Neural cell (in vitro differentiated cells): Measurements from ENCODE around the gene ZSWIM6. TPM values are rescaled to one million over a fixed set of nuclear protein-coding genes. Genes with fewer than 3 reads are reported as not detected.

Experiments used
- H2AFZ ChIP-seq: fragments of 200-600, 300-800 bp; sonication (generic), shearing (Covaris generic); 2 replicates; pipeline ENCODE4 v1.6.0; 2014; ENCODE audit warnings: low read depth, mild to moderate bottlenecking, antibody characterized with exemption, low read length, moderate library complexity
- H3F3A ChIP-seq: fragments of 200-600 bp; shearing (Covaris generic); 2 replicates; pipeline ENCODE4 v1.6.1; 2016; ENCODE audit warnings: mild to moderate bottlenecking, moderate library complexity, mixed read lengths, antibody characterized with exemption, low read length; ENCODE audit not compliant: insufficient read depth, poor library complexity, severe bottlenecking
- H3K27ac ChIP-seq: fragments of 200-600, 300-800 bp; sonication (generic), shearing (Covaris generic); 2 replicates; pipeline ENCODE4 v1.5.1; 2014; ENCODE audit warnings: mild to moderate bottlenecking, low read length, moderate library complexity
- H3K27me3 ChIP-seq: fragments of 300-800, 200-600 bp; sonication (generic), shearing (Covaris generic); 2 replicates; pipeline ENCODE4 v1.6.0; 2014; ENCODE audit warnings: mild to moderate bottlenecking, low read depth, low read length, moderate library complexity; ENCODE audit not compliant: insufficient read depth
- H3K36me3 ChIP-seq: fragments of 300-800, 200-600 bp; sonication (generic), shearing (Covaris generic); 2 replicates; pipeline ENCODE4 v1.5.1; 2014; ENCODE audit warnings: mild to moderate bottlenecking, antibody characterized with exemption, low read length, moderate library complexity; ENCODE audit not compliant: insufficient read depth
- H3K4me2 ChIP-seq: fragments of 300-800, 200-600 bp; sonication (generic), shearing (Covaris generic); 2 replicates; pipeline ENCODE4 v1.6.0; 2014; ENCODE audit warnings: mild to moderate bottlenecking, low read length
- H3K4me3 ChIP-seq: fragments of 300-800, 200-600 bp; sonication (generic), shearing (Covaris generic); 2 replicates; pipeline ENCODE4 v1.5.1; 2014; ENCODE audit warnings: mild to moderate bottlenecking, low read length, moderate library complexity
- H3K79me2 ChIP-seq: fragments of 200-600 bp; shearing (Covaris generic); replicated peaks from 2 replicates; pipeline ENCODE4 v1.6.0; 2014; ENCODE audit warnings: mild to moderate bottlenecking, low read length, moderate library complexity; ENCODE audit not compliant: insufficient read depth
- H3K9ac ChIP-seq: fragments of 300-800, 200-600 bp; sonication (generic), shearing (Covaris generic); 2 replicates; pipeline ENCODE4 v1.6.1; 2016; ENCODE audit warnings: mild to moderate bottlenecking, low read length, mixed read lengths
- H3K9me2 ChIP-seq: fragments of 200-600 bp; shearing (Covaris generic); 2 replicates; pipeline ENCODE4 v1.6.1; 2016; ENCODE audit warnings: mild to moderate bottlenecking, low read length, mixed read lengths; ENCODE audit not compliant: insufficient read depth
- H3K9me3 ChIP-seq: fragments of 200-600, 300-800 bp; sonication (generic), shearing (Covaris generic); 2 replicates; pipeline ENCODE4 v1.6.1; 2016; ENCODE audit warnings: mild to moderate bottlenecking, mixed run types, low read length, moderate library complexity, mixed read lengths
- H4K20me1 ChIP-seq: fragments of 200-600 bp; shearing (Covaris generic); 2 replicates; pipeline ENCODE4 v1.6.1; 2016; ENCODE audit warnings: mild to moderate bottlenecking, mixed run types; ENCODE audit not compliant: insufficient read depth
- CTCF ChIP-seq: fragments of 450-650 bp; IDR thresholded peaks from 2 replicates; pipeline ENCODE4 v1.5.1; 2014; ENCODE audit warnings: antibody characterized with exemption, mild to moderate bottlenecking, moderate library complexity; ENCODE audit not compliant: poor library complexity, severe bottlenecking
- EP300 ChIP-seq: fragments of 450-650 bp; conservative IDR thresholded peaks from 2 replicates; pipeline ENCODE4 v1.6.1; 2014; ENCODE audit warnings: antibody characterized with exemption, mild to moderate bottlenecking, moderate library complexity; ENCODE audit not compliant: poor library complexity, severe bottlenecking
- EZH2 ChIP-seq: fragments of 200-600, 300-800 bp; shearing (Covaris generic), sonication (generic); IDR thresholded peaks from 2 replicates; pipeline ENCODE4 v1.6.1; 2014; ENCODE audit warnings: antibody characterized with exemption, low read length, borderline replicate concordance, mild to moderate bottlenecking; ENCODE audit not compliant: insufficient read depth, poor library complexity, severe bottlenecking
- MXI1 ChIP-seq: fragments of 450-650 bp; conservative IDR thresholded peaks from 2 replicates; pipeline ENCODE4 v1.6.1; 2014; ENCODE audit warnings: antibody characterized with exemption, mild to moderate bottlenecking; ENCODE audit not compliant: poor library complexity, severe bottlenecking
- POLR2AphosphoS5 ChIP-seq: IDR thresholded peaks from 2 replicates; pipeline ENCODE4 v1.6.1; 2012
- RAD21 ChIP-seq: fragments of 450-650 bp; conservative IDR thresholded peaks from 2 replicates; pipeline ENCODE4 v1.6.1; 2014; ENCODE audit warnings: antibody characterized with exemption, mild to moderate bottlenecking, moderate library complexity
- REST ChIP-seq: IDR thresholded peaks from 2 replicates; pipeline ENCODE4 v1.6.1; 2012; ENCODE audit warnings: borderline replicate concordance
- SMC3 ChIP-seq: fragments of 450-650 bp; conservative IDR thresholded peaks from 2 replicates; pipeline ENCODE4 v1.6.1; 2014; ENCODE audit warnings: antibody characterized with exemption, mild to moderate bottlenecking, moderate library complexity; ENCODE audit not compliant: poor library complexity
- TAF1 ChIP-seq: IDR thresholded peaks from 2 replicates; pipeline ENCODE4 v1.6.1; 2012; ENCODE audit warnings: low read depth
- polyA plus RNA-seq: library from polyadenylated mRNA; depleted of rRNA; stranded (reverse); fragments of >200 nt; gene quantifications from 2 replicates; pipeline ENCODE4 v1.2.3, GENCODE V29; 2014

Gene ZSWIM6
- polyA plus RNA-seq, 1 donor from 2014 or later, result 43.6 TPM

DNA sequence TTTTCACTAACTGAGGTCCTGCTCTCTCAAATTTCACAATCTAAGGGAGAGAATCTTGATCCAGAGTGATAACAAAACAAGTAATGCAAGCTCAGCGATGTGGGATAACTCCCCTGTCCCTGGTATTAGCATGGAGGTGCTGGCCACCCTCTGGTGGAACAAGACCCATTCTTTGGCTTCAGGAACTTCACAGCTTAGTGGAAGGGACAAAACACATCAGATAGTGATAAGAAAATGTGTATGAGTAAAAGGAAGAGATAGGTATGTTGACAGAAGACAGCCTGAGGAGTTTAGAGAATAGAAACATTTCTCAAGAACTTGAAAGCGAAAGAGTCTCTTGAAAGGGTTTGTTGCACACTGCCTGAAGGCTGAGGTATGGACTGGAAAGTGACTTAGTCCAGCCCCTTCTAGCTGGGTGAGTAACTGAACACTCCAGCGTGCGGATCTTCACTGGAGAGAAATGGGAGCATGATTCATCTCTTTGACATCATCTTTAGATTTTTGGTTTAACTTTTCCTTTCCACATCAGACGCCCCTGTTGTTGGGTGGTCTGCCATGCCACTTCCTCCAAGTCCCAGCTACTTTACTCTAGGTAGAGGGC is 25.4 kb upstream of the ZSWIM6 start:
- no peak overlapping the region for H3K4me3 ChIP-seq
- no peak overlapping the region for H3K4me2 ChIP-seq
- no peak overlapping the region for H2AFZ ChIP-seq
- TF ChIP-seq RAD21, result no peak
- no peak for TF ChIP-seq REST
- no peak for TF ChIP-seq TAF1
- no peak for TF ChIP-seq EP300
- TF ChIP-seq POLR2AphosphoS5, result no peak
- TF ChIP-seq EZH2, result no peak
- TF ChIP-seq SMC3, result no peak
- TF ChIP-seq CTCF, result no peak
- TF ChIP-seq MXI1, result no peak
- H3K27me3 ChIP-seq, result no peaks in the 10 kb centered on the region
- H3K9ac ChIP-seq, result no peak overlapping the region
- H4K20me1 ChIP-seq, result no peaks in the 10 kb centered on the region
- no peaks in the 10 kb centered on the region for H3K36me3 ChIP-seq
- H3F3A ChIP-seq, result no peaks in the 10 kb centered on the region
- H3K9me2 ChIP-seq, result no peaks in the 10 kb centered on the region
- H3K27ac ChIP-seq, result no peak overlapping the region
- H3K79me2 ChIP-seq, result no peaks in the 10 kb centered on the region
- H3K9me3 ChIP-seq, result no peaks in the 10 kb centered on the region

- TF ChIP-seq TAF1 (no peak), MXI1 (no peak), SMC3 (no peak), RAD21 (no peak), EZH2 (no peak), REST (no peak), EP300 (no peak), POLR2AphosphoS5 (no peak), CTCF (no peak)
- no peaks in the 10 kb centered on the region for H4K20me1 ChIP-seq
- H3K9me3 ChIP-seq, result no peaks in the 10 kb centered on the region
- H3K27me3 ChIP-seq, result no peaks in the 10 kb centered on the region
- no peaks in the 10 kb centered on the region for H3F3A ChIP-seq
- H3K4me2 ChIP-seq, result no peak overlapping the region
- no peaks in the 10 kb centered on the region for H3K9me2 ChIP-seq
- no peak overlapping the region for H2AFZ ChIP-seq
- H3K27ac ChIP-seq, result no peak overlapping the region
- H3K9ac ChIP-seq, result no peak overlapping the region
- H3K36me3 ChIP-seq, result no peaks in the 10 kb centered on the region
- no peaks in the 10 kb centered on the region for H3K79me2 ChIP-seq
- H3K4me3 ChIP-seq, result no peak overlapping the region
Observed at GRCh38 chr5:61307191-61307590, 24.9 kb upstream of the ZSWIM6 start.
